K562 (cell line): ENCODE data around the gene TAF9. TPM values are rescaled to one million over a fixed set of nuclear protein-coding genes. Genes with fewer than 3 reads are reported as not detected.

Experiments used
- ARID2 ChIP-seq: fragments of 450-650 bp; IDR thresholded peaks from 2 replicates; pipeline ENCODE4 v1.6.1; 2017; ENCODE audit warnings: antibody characterized with exemption, mild to moderate bottlenecking
- ATF1 ChIP-seq, 2 experiments: fragments of 450-650 bp in 1 of 2; IDR thresholded peaks; 2 replicates each; pipeline ENCODE4 v1.6.1; 2016; ENCODE audit warnings: missing compliant biosample characterization in 1 of 2, missing genetic modification characterization in 1 of 2
- CBFA2T2 ChIP-seq: fragments of 450-650 bp; conservative IDR thresholded peaks from 2 replicates; pipeline ENCODE4 v1.6.1; 2017; ENCODE audit warnings: mild to moderate bottlenecking
- CC2D1A ChIP-seq: fragments of 450-650 bp; IDR thresholded peaks from 2 replicates; pipeline ENCODE4 v1.6.1; 2017; ENCODE audit warnings: mild to moderate bottlenecking
- DIDO1 ChIP-seq: fragments of 450-650 bp; IDR thresholded peaks from 2 replicates; pipeline ENCODE4 v1.6.1; 2016; ENCODE audit warnings: low read depth, missing biosample characterization, missing genetic modification characterization
- HDAC2 ChIP-seq: fragments of 450-650 bp; IDR thresholded peaks from 2 replicates; pipeline ENCODE4 v1.6.1; 2016; ENCODE audit warnings: mild to moderate bottlenecking
- MITF ChIP-seq: IDR thresholded peaks from 2 replicates; pipeline ENCODE4 v1.6.1; 2014; ENCODE audit warnings: antibody characterized with exemption
- NFIC ChIP-seq: fragments of 450-650 bp; IDR thresholded peaks from 2 replicates; pipeline ENCODE4 v1.6.1; 2017; ENCODE audit warnings: mild to moderate bottlenecking, inconsistent platforms
- NFYB ChIP-seq: IDR thresholded peaks from 2 replicates; pipeline ENCODE4 v1.6.1; 2011; ENCODE audit warnings: mild to moderate bottlenecking, moderate library complexity; ENCODE audit not compliant: insufficient read length; ENCODE audit errors: extremely low read depth
- PYGO2 ChIP-seq: fragments of 450-650 bp; IDR thresholded peaks from 2 replicates; pipeline ENCODE4 v1.6.1; 2016; ENCODE audit warnings: mild to moderate bottlenecking, missing genetic modification characterization, moderate library complexity, missing compliant biosample characterization
- RB1 ChIP-seq: fragments of 450-650 bp; IDR thresholded peaks from 2 replicates; pipeline ENCODE4 v1.6.1; 2017; ENCODE audit warnings: low read depth, mild to moderate bottlenecking
- RCOR1 ChIP-seq, 2 experiments: IDR thresholded peaks; 2 replicates each; pipeline ENCODE4 v1.6.1; 2012; ENCODE audit warnings: low read depth in 2 of 2, low read length in 2 of 2, borderline replicate concordance in 1 of 2, improper control_type of control experiment in 1 of 2
- REST ChIP-seq, 2 experiments: fragments of 450-650 bp; formaldehyde crosslinking in 1 of 2; IDR thresholded peaks; 2 replicates each; pipeline versions ENCODE4 v1.4.0 to v1.6.1; 2014 to 2020; ENCODE audit warnings: mild to moderate bottlenecking in 2 of 2, borderline replicate concordance in 1 of 2, low read depth in 1 of 2
- SIX5 ChIP-seq, 2 experiments: IDR thresholded peaks; 2 replicates each; pipeline ENCODE4 v1.6.1; 2011; ENCODE audit warnings: low read length in 2 of 2, borderline replicate concordance in 1 of 2, low read depth in 1 of 2, mild to moderate bottlenecking in 1 of 2, moderate library complexity in 1 of 2; ENCODE audit not compliant: insufficient read depth in 1 of 2
- ZNF253 ChIP-seq: fragments of 250-450 bp; sonication (Bioruptor Pico); conservative IDR thresholded peaks from 2 replicates; pipeline ENCODE4 v1.6.1; 2021; ENCODE audit warnings: mild to moderate bottlenecking
- ZNF384 ChIP-seq: IDR thresholded peaks from 2 replicates; pipeline ENCODE4 v1.6.1; 2012; ENCODE audit warnings: low read depth, low read length, improper control_type of control experiment
- ZNF584 ChIP-seq: fragments of 200-800 bp; sonication (Bioruptor generic); IDR thresholded peaks from 2 replicates; pipeline ENCODE4 v1.6.1; 2016; ENCODE audit warnings: low read depth, mild to moderate bottlenecking, missing genetic modification characterization, missing compliant biosample characterization
- polyA plus RNA-seq, 8 experiments: library from polyadenylated mRNA; depleted of rRNA in 4 of 8; stranded (reverse) in 5 of 8; unstranded in 3 of 8; fragments of >200 nt; fragmentation: Nextera tagmentation in 2 of 8; fragmentation: Illumina TruSeq in 1 of 8; extraction: Ambion mirVana in 2 of 8; extraction: Trizol in 1 of 8; gene quantifications; 2 replicates each; pipeline versions ENCODE4 v1.2.1 to v1.2.3, GENCODE V29; 2011 to 2014; ENCODE audit warnings: inconsistent platforms in 1 of 8, missing spikeins in 1 of 8
- total RNA-seq, 7 experiments: library from RNA; depleted of rRNA in 6 of 7; stranded (reverse); fragments of >200 nt in 6 of 7; fragmentation: Illumina TruSeq in 2 of 7; extraction: Trizol in 2 of 7; gene quantifications; 2 replicates each; pipeline versions ENCODE4 v1.2.1 to v1.2.3, GENCODE V29; 2011 to 2021; ENCODE audit warnings: low replicate concordance in 1 of 7

Gene TAF9
- total and polyA plus RNA-seq, 9 of the 15 experiments (the other 6 are each of a cell fraction or from before 2014, with no cell fraction given) = 119 to 566 (median 207) TPM

- TF ChIP-seq ZNF384 (peak; percentile 71), HDAC2 (0 out of 2 replicates have a peak, but pooled peaks have one; percentile 26), RCOR1 (IDR thresholded peaks at IDR 0.05; ENCODE audit: borderline replicate concordance in 1 of 2, low read depth in 2 of 2, low read length in 2 of 2) (peak in 1 of 2 experiments; percentile 51; a peak in 1 of 4 replicates), CC2D1A (peak; percentile 65; the same call in 1 of the 2 replicates), CBFA2T2 (no peak), REST (IDR thresholded peaks at IDR 0.05; ENCODE audit: borderline replicate concordance) (peak; percentile 69), REST (CRISPR knock-in tag; IDR thresholded peaks at IDR 0.05; ENCODE audit: low read depth) (no peak), DIDO1 (tag) (no peak), ZNF584 (no peak), MITF (no peak), ARID2 (0 out of 2 replicates have a peak, but pooled peaks have one; percentile 43), PYGO2 (no peak), ZNF253 (CRISPR knock-in tag) (no peak), ATF1 (CRISPR knock-in tag; IDR thresholded peaks at IDR 0.05) (no peak), ATF1 (tag; IDR thresholded peaks at IDR 0.05) (peak; percentile 15; the same call in 1 of the 2 replicates), NFYB (no peak), SIX5 (IDR thresholded peaks at IDR 0.05; ENCODE audit: borderline replicate concordance in 1 of 2, insufficient read depth in 1 of 2, low read depth in 1 of 2, low read length in 2 of 2) (no peak), NFIC (peak; percentile 23; the same call in 1 of the 2 replicates), RB1 (peak; percentile 36; the same call in 1 of the 2 replicates)
Measured at GRCh38 chr5:69334793-69335268, 34.5 kb downstream of the TAF9 start (continued).
